Pulmonary artery endothelial cell (primary cell): Measurements from ENCODE around the gene DNAJC22. TPM values are rescaled to one million over a fixed set of nuclear protein-coding genes. Genes with fewer than 3 reads are reported as not detected.
"Not testable (repeated sequence)": the region's sequence is repeated elsewhere in the genome, so short reads cannot be mapped to it uniquely, and the experiment has no call there.

Source experiments
- DNase-seq: peaks from one replicate; pipeline ENCODE4 v3.0.0-alpha.2; 2011; ENCODE audit warnings: low read depth, low spot score
- total RNA-seq: library from RNA; depleted of rRNA; stranded (reverse); fragments of >200 nt; gene quantifications from 2 replicates; pipeline ENCODE4 v1.2.3, GENCODE V29; 2014

The DNAJC22 gene
- total RNA-seq, 1 donor from 2014 or later: 0.79 TPM

DNA sequence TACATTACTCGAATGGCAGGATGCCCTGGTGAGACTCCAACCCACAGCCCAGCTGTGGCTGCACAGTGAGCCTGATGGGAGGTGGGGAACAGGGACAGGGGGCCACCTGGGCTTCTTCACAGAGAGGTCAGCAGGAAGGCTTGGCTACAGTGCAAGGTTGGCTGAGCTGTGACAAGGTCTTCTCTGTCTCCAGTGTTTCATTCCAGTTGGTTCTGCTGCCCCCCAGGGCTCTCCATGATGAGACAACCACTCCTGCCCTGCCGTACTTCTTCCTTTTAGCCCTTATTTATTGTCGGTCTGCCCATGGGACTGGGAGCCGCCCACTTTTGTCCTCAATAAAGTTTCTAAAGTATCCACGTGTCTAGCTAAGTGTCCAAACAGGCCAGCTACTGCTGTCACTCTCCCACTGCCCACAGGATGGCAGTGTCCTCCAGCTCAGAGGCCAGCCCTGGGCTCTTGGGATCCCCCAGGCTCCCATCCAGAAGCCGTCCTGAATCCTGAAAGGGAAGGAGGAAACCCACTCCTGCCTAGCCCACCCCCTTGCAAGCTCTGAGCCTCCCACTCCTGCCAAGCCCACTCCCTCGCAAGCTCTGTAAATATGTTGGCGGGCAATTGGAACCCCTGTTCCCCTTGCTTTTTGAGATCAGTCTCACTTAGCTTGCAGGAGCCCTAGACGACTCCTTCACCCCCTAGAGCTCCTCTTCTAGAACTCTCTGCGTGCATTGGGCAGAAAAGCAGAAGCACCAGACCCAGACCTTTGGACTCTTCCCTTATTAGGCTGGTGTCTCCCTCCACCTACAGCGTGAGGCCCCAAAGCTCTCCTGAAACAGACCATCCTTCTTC lies 15.1 kb upstream of the DNAJC22 start:
- DNase-seq: peak; percentile 54

DNA sequence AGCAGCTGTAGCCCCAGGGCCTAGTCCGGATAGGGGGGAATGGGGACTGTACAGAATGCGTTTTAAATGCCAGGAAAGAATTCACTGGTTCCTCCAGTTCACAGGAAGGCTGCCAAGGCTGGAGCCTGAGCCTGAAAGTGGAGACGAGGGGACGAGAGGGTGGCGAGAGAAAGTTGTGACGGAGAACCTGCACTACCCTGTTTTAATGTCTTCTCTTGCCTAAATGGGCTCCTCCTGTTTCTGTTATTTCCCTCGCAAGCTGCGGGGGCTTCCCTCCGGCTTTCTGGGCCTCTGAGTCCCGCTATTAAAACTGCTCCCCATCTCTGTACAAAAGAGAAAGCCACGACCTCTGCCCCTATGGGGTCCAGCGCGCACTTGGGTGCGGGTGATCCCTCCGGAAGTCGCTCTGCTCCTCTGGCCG lies 14.2 kb upstream of the DNAJC22 start:
- no peak for DNase-seq

DNA sequence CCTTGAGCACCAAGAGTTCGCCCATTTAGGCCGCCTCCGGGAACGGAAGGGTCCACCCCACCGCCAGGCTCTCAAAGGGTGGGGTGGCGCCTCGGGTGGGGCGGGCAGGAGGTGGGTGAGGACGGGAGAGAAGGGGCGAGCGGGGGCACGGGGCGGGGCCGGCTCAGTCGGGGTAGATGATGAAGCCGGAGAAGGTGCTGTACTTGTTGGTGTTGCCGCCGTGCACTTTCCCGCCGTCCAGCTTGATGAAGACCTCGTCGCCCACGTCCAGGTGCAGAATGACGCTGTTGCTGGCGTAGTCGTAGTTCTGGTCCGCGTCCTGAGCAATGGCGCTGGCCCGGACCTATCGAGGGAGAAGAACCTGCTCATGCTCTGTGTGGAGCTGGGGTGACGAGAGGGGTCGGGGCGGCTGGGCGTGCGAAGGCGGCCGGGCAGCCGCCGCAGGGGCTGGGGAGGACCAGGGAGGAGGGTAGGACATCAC lies 13.8 kb upstream of the DNAJC22 start:
- no peak for DNase-seq

DNA sequence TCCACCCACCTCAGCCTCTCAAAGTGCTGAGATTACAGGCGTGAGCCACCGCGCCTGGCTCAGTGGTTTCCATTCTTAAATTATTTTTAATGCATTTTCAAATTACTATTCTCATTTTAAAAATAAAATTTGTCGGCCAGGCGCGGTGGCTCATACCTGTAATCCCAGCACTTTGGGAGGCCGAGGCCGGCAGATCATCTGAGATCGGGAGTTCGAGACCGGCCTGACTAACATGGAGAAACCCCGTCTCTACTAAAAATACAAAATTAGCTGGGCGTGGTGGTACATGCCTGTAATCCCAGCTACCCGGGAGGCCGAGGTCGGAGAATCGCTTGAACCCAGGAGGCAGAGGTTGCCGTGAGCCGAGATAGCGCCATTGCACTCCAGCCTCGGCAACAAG lies 12.9 kb upstream of the DNAJC22 start:
- DNase-seq: not testable (repeated sequence)

DNA sequence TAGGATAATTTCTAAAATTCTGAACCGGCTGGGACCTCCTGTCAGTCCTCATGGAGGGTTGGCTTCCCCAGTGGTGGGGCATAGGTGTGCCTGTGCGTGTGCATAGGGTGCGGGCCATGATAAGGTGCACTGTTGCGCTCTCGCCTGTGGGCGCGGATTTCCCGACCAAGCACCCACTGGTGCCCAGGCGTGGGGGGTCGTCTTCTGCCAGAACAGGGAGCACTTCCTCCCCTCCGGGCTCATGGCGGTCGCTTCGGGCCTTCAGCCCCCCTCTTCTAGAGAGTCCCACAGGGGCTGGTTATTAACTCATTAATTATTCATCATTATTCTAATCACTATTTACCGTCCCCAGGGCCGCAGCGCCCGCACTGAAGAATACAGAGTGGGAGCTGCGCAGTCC lies 12.5 kb upstream of the DNAJC22 start:
- no peak for DNase-seq

DNA sequence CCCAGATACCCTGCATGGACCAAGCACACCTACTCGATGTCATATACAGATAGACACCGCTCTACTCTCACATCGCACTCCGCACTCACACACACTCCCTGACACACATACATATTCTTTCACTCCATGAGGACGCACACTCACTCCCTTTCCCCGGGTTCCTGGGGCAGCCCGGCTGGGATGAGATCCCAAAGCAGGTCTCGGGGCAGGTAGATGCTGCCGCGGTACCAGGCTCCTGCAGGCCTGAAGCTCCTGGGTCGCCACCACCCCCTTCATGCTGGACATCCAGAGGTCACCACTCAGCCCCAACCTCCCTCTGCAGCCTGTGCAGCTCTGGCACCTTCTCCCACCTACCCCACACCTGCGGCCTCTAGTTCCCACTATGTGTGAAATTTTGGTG lies 12.0 kb upstream of the DNAJC22 start:
- DNase-seq: no peak

DNA sequence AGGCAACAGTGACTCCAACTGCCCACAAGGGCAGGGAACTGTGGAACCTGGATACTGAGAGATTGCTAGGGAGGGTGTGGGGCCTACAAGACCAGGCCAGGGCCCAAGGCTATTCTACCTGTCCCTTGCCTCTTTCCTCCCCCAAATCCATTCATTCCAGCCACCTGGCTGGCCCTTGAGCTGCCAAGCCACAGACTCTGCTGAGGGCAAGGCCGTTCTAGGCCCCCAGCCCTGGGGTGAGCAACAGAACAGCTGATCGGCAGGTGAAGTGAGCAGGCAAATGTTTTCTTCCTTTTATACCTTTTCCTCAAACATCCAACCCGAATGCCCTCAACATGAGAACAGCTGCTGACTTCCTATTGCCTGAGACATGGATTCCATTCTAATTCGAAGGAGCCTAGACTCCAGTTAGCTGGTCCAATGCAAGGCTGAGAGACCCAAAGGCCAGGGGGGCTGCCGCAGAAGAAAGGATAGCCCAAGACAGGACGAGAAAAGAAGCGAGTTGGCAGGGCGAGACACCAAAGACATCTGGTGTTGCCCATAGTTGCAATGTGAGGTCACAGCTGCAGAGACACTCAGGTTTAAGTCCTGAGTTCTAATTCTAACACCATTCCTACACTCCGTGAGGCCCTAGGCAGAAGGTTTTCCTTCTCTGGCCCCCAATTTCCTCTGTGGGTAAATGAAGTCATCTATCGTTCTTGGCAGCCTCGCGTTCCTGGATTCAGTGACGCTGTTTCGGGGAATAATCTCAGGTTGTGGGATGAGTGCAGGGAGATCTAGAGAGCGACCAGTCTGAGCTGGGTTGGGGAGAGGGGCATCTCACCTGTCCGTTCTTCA lies 11.4 kb upstream of the DNAJC22 start:
- DNase-seq: no peak

DNA sequence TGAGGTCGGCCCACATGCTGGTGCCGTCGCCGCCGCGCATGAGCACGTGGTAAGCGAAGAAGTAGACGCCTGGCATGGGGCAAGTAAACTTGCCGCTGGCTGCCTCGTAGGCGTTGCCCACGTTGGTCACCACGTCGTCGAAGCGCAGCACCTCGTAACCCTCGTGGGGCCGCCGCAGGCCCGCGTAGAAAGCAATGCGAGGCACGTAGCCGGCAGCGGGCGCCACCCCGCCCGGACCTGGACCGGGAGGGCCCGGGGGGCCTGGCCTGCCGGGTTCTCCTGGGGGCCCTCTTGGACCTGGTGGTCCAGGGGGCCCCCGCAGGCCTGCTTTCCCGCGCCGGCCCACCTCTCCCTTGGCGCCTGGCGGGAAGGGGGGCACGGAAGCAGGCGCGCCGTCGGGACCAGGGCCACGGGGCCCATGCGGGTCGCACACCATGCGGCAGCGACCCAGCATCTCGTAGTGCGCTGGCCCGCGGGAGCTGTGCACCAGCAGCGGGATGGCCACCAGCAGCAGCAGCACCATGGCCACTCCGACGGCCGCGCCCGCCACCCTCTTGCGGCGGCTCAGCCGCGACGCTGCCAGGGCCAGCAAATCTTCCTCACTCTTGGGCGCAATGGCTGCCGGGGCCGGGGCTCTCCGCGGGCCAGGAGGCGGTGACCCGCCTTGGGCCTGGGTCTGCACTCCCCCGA lies 10.6 kb upstream of the DNAJC22 start:
- no peak for DNase-seq

DNA sequence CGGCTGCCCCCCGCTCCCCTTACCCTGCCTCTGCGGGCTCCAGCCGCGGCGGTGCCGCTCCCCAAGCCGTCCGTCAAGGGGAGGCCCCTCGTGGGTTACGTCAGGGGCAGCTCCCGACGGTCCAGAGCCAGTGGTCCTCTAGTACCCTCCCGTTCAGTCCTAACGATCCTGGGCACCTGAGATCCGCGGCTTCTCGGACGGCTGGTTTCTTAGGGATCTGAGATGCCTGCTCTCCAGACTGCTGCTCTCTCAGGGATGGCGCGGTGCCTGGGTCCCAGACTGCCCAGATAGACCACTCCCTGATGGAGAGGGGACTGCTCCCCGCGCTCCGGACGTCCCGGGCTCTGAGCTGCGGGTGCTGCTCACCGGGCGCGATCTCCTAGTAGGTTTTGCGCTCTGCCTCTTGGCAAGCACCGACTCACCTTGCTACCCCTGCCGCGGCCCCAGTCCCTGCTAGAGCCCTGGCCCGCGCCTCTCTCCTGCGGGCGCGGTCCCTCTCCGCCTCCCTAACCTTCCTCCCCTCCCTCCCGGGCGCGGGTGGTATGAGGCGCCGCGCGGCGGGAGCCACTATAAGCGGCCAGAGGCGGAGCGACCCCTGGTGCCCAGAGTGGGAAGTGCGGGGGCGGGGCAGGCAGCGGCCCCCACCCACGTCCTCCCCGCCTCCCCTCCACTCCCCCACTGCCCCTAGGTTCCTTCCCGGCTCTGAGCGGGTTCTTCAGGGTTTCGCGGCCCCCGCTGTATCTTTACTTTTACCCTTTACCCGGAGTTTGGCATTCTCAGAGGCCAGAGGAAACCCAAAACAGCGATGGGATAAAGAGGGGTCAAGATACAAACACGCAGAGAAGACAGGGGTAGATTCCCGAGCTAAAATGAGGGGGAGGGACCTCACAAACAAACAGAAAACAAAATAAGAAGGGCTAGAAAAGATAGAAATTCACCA lies 9.8 kb upstream of the DNAJC22 start, which contains the start of gene C1QL4:
TSS of gene C1QL4 (minus strand) at position 544 of the 940 bp plus-strand sequence. CDS start 711 bp downstream, outside the sequence.
- peak; percentile 13 for DNase-seq

DNA sequence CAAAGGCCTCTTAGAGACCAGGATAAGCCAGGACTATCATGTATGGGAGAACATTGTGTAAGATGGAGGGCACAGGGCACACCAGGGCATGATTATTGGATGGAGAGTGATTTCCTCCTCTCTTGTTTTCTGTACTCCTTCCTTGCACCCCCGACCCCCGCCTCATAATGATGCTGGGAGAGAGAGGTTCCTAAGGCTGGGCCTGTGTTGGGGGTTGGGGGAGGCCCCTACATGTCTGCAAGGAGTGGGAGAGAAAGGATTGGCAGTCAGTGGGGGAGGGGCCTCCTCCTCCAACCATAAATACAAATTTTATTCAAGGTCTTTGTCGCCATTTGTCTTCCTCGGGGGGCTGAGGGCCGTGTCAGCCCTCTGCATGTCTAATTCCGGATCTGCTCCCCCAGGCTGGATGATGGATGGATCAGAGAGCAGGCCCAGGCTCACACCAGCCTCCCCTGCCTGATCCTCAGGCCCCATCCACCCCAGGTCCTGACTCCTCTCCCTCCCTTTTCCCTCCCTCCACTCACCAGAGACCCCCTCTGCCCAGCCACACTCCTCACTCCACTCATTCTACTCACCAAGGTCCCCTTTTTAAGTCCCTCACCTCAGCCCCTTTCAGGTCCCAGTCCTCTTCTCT lies 7.7 kb upstream of the DNAJC22 start:
- no peak for DNase-seq

DNA sequence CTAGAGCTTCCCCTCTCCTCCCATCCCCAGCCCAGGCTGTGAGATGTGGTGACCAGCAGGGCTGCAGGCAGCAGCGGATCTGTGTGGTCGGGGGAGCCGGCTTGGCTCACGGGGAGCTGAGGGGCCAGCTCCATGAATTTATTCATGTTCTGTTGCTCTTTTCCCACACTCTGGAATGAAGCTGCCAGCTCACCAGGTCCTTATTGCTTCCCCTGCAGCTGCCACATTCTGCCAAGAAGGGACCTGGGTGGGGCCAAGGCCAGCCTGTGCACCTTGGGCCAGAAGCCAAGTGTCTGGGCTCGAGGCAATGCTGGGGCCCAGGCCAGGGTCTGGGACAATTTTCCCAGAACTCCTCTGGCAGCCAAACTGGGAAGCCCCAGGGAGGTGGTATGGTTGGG lies 7.2 kb upstream of the DNAJC22 start:
- no peak for DNase-seq

DNA sequence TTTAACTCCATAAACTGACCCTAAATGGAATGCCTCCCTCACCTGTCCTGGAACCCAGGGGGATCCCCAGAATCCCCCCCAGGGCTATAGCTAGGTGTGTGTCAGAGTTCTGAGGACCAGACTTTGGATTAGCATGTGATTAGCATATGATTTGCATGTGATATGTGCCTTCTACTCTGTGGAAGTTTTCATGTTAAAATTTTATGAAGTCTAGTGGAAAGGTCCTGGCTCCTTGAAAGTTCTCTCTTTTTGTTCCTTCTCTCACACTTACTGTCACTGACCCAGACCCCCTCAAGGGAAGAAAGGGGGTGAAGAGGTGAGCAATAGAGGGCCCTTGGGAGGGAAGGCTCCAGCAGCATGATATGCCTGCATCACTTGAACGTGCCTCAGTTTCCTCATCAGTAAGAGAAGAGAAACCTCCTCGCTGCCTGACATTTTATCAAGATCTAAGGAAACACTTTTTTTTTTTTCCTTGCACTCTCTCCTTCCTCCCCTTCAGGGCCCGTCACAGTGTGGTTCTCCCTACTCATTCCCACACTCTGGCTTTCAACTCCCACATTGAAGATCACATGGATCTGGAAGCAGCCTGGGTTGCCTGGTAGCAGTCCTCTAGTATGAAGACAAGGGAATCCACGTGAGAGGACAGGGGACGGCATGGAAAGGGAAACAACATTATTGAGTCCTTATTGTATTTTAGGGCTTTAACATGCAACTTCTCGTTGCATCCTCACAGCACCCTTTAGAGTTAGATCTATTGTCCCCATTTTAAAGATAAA lies 6.4 kb upstream of the DNAJC22 start:
- no peak for DNase-seq

DNA sequence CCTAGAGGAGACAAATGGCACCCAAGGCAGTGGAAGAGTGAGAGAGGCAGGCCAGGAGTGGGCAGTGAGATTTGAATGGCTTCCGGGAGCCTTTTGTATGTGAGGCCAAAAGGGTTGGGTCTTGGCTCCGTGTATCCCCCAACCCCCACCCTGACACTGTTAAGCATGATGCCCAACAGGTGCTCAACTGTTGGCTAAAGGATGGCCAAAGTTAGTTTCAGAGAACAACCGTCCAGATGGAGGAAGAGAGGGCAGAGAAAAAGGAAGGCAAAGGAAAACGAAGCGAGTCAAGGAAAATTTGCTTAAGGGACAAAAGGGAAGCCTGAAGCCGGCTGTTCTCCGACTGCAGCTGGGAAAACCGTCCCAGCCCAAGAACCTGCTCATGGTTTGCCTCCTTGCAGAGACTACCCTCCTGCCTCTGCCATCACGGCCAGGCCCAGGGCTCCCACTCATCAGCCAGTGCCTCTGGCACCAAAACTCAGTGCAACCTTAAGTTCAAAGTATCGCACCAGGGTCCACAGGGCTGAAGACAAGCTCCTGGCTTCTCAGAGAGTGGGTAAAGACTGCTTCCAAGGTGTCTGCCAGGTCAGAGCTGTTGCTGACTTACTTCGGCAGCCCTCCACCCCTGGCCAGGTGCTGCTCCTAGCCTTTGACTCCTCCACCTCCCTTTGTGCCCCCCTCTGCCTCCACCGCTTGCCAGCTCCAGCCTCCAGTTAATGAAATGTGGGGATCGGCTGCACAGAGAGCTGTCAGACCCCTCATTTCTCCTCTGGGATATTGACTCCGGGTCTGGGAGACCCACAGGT lies 5.5 kb upstream of the DNAJC22 start:
- DNase-seq: no peak

DNA sequence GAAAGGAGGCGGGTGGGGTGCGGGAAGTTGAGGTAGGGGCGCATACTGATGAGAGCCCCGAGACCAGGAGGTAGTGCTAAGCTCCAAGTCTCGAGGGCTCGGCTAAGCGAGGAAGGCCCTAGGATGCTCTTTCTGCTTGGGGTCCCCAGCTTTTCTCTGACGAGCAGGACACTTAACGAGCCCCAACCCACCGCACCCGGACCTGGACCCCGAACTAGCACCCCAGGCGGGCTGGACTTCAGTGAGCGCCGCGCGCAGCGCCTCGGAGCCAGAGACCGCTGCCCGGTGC lies 5.0 kb upstream of the DNAJC22 start:
- DNase-seq: no peak

DNA sequence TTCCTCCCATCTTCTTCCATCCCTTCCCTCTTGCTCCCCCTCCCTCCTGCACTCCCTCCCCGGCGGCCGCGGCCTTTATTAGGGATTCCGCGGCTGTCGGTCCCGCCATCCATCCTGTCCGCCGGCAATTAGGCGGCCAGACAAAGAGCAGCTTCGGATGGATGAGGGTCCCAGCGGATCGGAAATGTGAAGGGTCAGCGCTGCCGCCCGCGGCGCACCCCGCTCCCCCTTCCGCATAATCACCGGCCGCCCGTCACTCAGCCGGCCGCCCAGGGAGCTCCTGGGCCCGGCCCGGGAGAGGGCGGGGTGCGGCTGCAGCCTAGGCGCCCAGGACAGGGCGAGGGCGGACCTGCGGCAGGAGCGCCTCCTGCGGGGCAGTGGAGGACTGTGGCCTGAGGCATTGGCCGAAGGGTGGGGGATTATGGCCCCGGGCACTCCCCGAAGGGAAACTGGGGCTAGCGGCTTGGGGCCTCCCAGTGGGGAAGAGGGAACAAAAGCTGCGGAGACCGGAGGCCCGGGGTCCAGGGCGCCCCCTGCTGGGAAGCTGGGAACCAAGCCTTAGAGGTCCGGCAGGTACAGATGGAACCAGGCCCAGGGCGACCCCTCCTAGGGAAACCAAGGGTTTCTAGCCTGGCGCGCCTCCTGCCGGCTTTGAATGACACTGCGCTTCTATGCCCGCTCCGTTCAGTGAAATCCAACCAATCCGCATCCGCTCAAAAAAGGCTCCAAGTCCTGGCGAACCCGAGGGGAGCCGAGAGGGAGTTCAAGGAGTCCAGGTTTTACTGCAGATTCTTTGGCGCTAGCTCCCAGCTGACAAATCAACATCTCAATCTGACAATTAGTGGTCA lies 4.4 kb upstream of the DNAJC22 start:
- DNase-seq: peak; percentile 44

DNA sequence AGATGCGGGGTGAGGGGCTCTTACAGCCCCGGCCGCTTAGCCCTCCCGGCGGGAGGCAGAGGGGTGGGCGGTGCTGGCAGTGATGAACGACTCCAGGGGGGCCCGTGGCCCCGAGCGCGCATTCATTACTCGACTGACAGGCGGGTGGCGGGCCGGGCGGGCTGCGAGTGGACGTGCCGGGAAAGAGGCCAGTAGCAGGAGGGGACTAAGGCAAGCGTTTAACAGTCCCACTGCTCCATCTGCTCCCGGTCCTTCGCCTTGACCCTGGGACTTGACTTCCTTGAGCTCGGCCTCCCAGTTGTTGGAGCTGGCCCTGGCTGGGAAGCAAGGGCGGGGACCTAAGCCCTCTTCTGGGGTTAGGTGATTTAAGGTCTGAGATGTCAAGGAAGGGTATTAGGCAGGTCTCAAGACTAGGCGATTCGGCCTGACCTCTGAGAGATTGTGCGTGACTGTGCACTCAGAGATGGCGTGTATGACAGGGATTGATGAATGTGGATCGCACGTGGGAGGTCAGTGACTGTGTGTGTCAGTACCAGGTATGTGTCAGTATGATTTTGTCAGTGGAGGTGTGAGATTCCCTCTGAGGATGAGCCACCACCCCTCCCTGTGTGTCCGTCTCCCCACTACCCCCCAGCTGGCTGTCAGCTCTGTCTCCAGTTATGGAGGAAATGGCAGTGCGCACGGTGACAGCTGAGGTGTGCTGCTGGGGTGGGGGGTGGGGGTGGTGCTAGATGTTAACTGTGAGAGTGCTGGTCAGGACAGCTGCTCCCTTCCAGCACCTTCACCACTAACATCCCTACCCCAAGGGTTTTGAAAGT lies 3.6 kb upstream of the DNAJC22 start:
- DNase-seq: no peak

DNA sequence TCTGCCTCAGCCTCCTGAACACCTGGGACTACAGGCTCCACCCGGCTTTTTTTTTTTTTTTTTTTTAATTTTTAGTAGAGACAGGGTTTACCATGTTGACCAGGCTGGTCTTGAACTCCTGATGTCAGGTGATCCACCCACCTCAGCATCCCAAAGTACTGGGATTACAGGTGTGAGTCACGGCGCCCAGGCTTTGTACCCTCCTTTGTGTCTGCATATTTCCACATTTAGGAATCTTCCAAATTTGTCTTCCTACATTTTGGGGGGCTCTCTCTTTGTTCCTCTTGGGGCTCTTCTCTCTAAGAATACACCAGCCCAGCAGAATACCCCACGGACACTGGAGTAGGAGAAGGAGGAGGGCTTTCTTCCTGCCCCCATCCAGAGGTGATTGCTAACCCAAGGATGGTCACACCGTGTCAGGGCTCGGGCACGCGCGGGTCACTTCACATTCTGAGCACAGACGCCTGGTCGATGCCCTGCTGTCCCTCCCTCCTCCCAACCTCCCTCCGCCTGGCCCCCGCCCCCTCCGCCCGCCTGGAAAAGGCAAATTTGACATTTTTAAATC lies 2.1 kb upstream of the DNAJC22 start:
- DNase-seq: no peak
